GM18867 (cell line): ENCODE data around the gene MAP3K20.

Source experiments
- ATAC-seq: cut with Tn5 transposase; IDR thresholded peaks from one replicate; pipeline ENCODE4 v1.9.1; 2021; ENCODE audit warnings: mild to moderate bottlenecking, moderate library complexity; ENCODE audit not compliant: unreplicated experiment

Gene MAP3K20

GRCh38 chr2:173050684-173051083 is 25.0 kb upstream of the MAP3K20 start:
- no peak for ATAC-seq

GRCh38 chr2:173051463-173052215 is 24.0 kb upstream of the MAP3K20 start:
- no peak for ATAC-seq

GRCh38 chr2:173053043-173053699 is 22.5 kb upstream of the MAP3K20 start:
- no peak for ATAC-seq

- no peak for ATAC-seq
Measured at GRCh38 chr2:173054466-173054865, 21.2 kb upstream of the MAP3K20 start.

GRCh38 chr2:173056705-173057364 is 18.8 kb upstream of the MAP3K20 start:
- no peak for ATAC-seq

- ATAC-seq = no peak
Measured at GRCh38 chr2:173058097-173058496, 17.5 kb upstream of the MAP3K20 start.

GRCh38 chr2:173058673-173059072 is 17.0 kb upstream of the MAP3K20 start:
- no peak for ATAC-seq

- no peak for ATAC-seq
Measured at GRCh38 chr2:173059292-173059691, 16.4 kb upstream of the MAP3K20 start.

GRCh38 chr2:173059971-173060461 is 15.6 kb upstream of the MAP3K20 start:
- ATAC-seq = no peak

GRCh38 chr2:173062801-173063200 is 12.8 kb upstream of the MAP3K20 start:
- ATAC-seq = no peak

GRCh38 chr2:173064151-173064805 is 11.4 kb upstream of the MAP3K20 start:
- ATAC-seq = no peak

GRCh38 chr2:173066887-173067676 is 8.6 kb upstream of the MAP3K20 start:
- no peak for ATAC-seq

- no peak for ATAC-seq
Measured at GRCh38 chr2:173075056-173075780, 428 bp upstream of the MAP3K20 start.

- ATAC-seq = peak; percentile 33
Measured at GRCh38 chr2:173076581-173077345, 1.1 kb downstream of the MAP3K20 start.

GRCh38 chr2:173077506-173078177 is 2.0 kb downstream of the MAP3K20 start:
- no peak for ATAC-seq

GRCh38 chr2:173079141-173079540 is 3.5 kb downstream of the MAP3K20 start:
- ATAC-seq = no peak

GRCh38 chr2:173079973-173080860 is 4.6 kb downstream of the MAP3K20 start:
- no peak for ATAC-seq
